Liver (tissue), 9 donors: ENCODE results near the gene SERINC1. TPM values are rescaled to one million over a fixed set of nuclear protein-coding genes. Genes with fewer than 3 reads are reported as not detected.

Experiments
- DNase-seq: peaks from one replicate; pipeline ENCODE4 v3.0.0-alpha.2; 2017; ENCODE audit warnings: low spot score
- H3K27ac ChIP-seq, 2 donors: one replicate each; pipeline ENCODE4 v1.7.0; 2013; ENCODE audit warnings: inconsistent platforms in 2 of 2, low read length in 2 of 2, control low read depth in 1 of 2, low read depth in 1 of 2, mild to moderate bottlenecking in 1 of 2
- H3K27me3 ChIP-seq, 4 donors: one replicate each; pipeline versions ENCODE4 v1.6.1 to v1.7.0; 2013; ENCODE audit warnings: low read length in 3 of 4, inconsistent platforms in 1 of 4, mild to moderate bottlenecking in 1 of 4, moderate library complexity in 1 of 4; ENCODE audit not compliant: control insufficient read depth in 4 of 4, insufficient read depth in 4 of 4
- H3K36me3 ChIP-seq, 4 donors: one replicate each; pipeline versions ENCODE4 v1.6.1 to v1.7.0; 2013; ENCODE audit warnings: low read length in 3 of 4, mild to moderate bottlenecking in 3 of 4, low read depth in 1 of 4, moderate library complexity in 1 of 4; ENCODE audit not compliant: control insufficient read depth in 4 of 4, insufficient read depth in 3 of 4
- H3K4me1 ChIP-seq, 4 donors: one replicate each; pipeline versions ENCODE4 v1.6.1 to v1.7.0; 2013; ENCODE audit warnings: low read length in 3 of 4, mild to moderate bottlenecking in 3 of 4, moderate library complexity in 1 of 4; ENCODE audit not compliant: control insufficient read depth in 4 of 4, insufficient read depth in 4 of 4
- H3K4me3 ChIP-seq, 3 donors: one replicate each; pipeline versions ENCODE4 v1.6.1 to v1.7.0; 2013; ENCODE audit warnings: low read length in 3 of 3, control low read depth in 1 of 3, low read depth in 1 of 3, mild to moderate bottlenecking in 1 of 3
- H3K9ac ChIP-seq, 2 donors: one replicate each; pipeline ENCODE4 v1.7.0; 2013; ENCODE audit warnings: low read length in 2 of 2, mild to moderate bottlenecking in 2 of 2, moderate library complexity in 2 of 2, control low read depth in 1 of 2, low read depth in 1 of 2
- H3K9me3 ChIP-seq, 4 donors: one replicate each; pipeline versions ENCODE4 v1.6.1 to v1.7.0; 2013; ENCODE audit warnings: low read length in 3 of 4; ENCODE audit not compliant: control insufficient read depth in 4 of 4
- ATF3 ChIP-seq: IDR thresholded peaks from 2 replicates; pipeline ENCODE4 v1.6.1; 2016; ENCODE audit warnings: antibody characterized with exemption
- CTCF ChIP-seq: fragments of 150-350 bp; IDR thresholded peaks from 2 replicates; pipeline ENCODE4 v1.5.1; 2017; ENCODE audit warnings: improper control_type of control experiment, low read depth, low read length; ENCODE audit not compliant: missing input control
- GABPA ChIP-seq, 2 donors: IDR thresholded peaks in 1 of 2; conservative IDR thresholded peaks in 1 of 2; 2 replicates each; pipeline ENCODE4 v1.6.1; 2016; ENCODE audit warnings: antibody characterized with exemption in 2 of 2, mild to moderate bottlenecking in 1 of 2, moderate library complexity in 1 of 2
- HNF4A ChIP-seq, 2 donors: conservative IDR thresholded peaks; 2 replicates each; pipeline ENCODE4 v1.6.1; 2016; ENCODE audit warnings: antibody characterized with exemption in 2 of 2, mild to moderate bottlenecking in 2 of 2
- JUND ChIP-seq, 2 donors: IDR thresholded peaks; 2 replicates each; pipeline ENCODE4 v1.6.1; 2016; ENCODE audit warnings: antibody characterized with exemption in 2 of 2
- RAD21 ChIP-seq, 2 donors: IDR thresholded peaks; 2 replicates each; pipeline ENCODE4 v1.6.1; 2016; ENCODE audit warnings: antibody characterized with exemption in 2 of 2, mild to moderate bottlenecking in 2 of 2
- RXRA ChIP-seq, 2 donors: IDR thresholded peaks; 2 replicates each; pipeline ENCODE4 v1.6.1; 2017 to 2018; ENCODE audit warnings: antibody characterized with exemption in 2 of 2, mild to moderate bottlenecking in 1 of 2
- TAF1 ChIP-seq: conservative IDR thresholded peaks from 2 replicates; pipeline ENCODE4 v1.6.1; 2016; ENCODE audit warnings: antibody characterized with exemption, mild to moderate bottlenecking
- YY1 ChIP-seq: IDR thresholded peaks from 2 replicates; pipeline ENCODE4 v1.6.1; 2016; ENCODE audit warnings: antibody characterized with exemption, mild to moderate bottlenecking
- ZBTB33 ChIP-seq: IDR thresholded peaks from 2 replicates; pipeline ENCODE4 v1.6.1; 2016; ENCODE audit warnings: antibody characterized with exemption
- WGBS: extraction: QIAGEN DNeasy Blood & Tissue Kit; methylation state at CpG from one replicate; pipeline ENCODE4 v1.1.7; 2013; 5-methylcytosine and 5-hydroxymethylcytosine counted together
- polyA plus RNA-seq, 2 donors: library from polyadenylated mRNA; stranded (reverse) in 1 of 2; unstranded in 1 of 2; fragments of 200-250 nt in 1 of 2; fragments of >200 nt in 1 of 2; fragmentation: Nextera tagmentation in 1 of 2; extraction: Ambion mirVana in 1 of 2; gene quantifications; one replicate each; pipeline versions ENCODE4 v1.2.1 to v1.2.3, GENCODE V29; 2013 to 2015
- total RNA-seq, 2 donors: library from RNA; depleted of rRNA; stranded (reverse); fragments of >200 nt; gene quantifications; one replicate each; pipeline ENCODE4 v1.2.3, GENCODE V29; 2014
- donor health status: healthy.
- donor health status: healthy.
- donor health status: healthy.
- donor health status: healthy.
- donor health status: healthy.

Gene SERINC1
- total and polyA plus RNA-seq, 4 donors: 79.8 to 139 (median 113) TPM

- WGBS: 37% methylated on average over 7 of the region's 7 CpGs
- Histone ChIP-seq H3K27ac (no peak overlapping the region), H3K27me3 (no peaks in the 10 kb centered on the region), H3K4me3 (no peak overlapping the region), H3K4me1 (no peaks in the 10 kb centered on the region), H3K9ac (no peak overlapping the region), H3K9me3 (peaks cover 0 to 4% (median 0%) of the 10 kb centered on the region in 4 donors), H3K36me3 (peaks cover 0 to 2% (median 0%) of the 10 kb centered on the region in 4 donors)
- TF ChIP-seq CTCF: peak; percentile 68
- peak; percentile 83 to 88 for TF ChIP-seq RAD21 (IDR thresholded peaks at IDR 0.05)
- no peak for TF ChIP-seq ATF3
- DNase-seq: peak; percentile 73
Measured at GRCh38 chr6:122491919-122492555, 20.4 kb upstream of the SERINC1 start.

- Histone ChIP-seq H3K9me3 (no peaks in the 10 kb centered on the region), H3K27ac (no peak overlapping the region), H3K27me3 (no peaks in the 10 kb centered on the region), H3K4me3 (no peak overlapping the region), H3K36me3 (peaks cover 0 to 2% (median 0%) of the 10 kb centered on the region in 4 donors), H3K4me1 (no peaks in the 10 kb centered on the region), H3K9ac (no peak overlapping the region)
- DNase-seq: no peak
- TF ChIP-seq RXRA (IDR thresholded peaks at IDR 0.05) (no peak), GABPA (IDR thresholded peaks at IDR 0.05 in 1 of 2, conservative IDR thresholded peaks at IDR 0.05 in 1 of 2) (no peak), ATF3 (no peak), CTCF (no peak), YY1 (no peak), JUND (IDR thresholded peaks at IDR 0.05) (no peak), ZBTB33 (no peak), TAF1 (no peak), HNF4A (conservative IDR thresholded peaks at IDR 0.05) (no peak)
- 91% methylated on average over 1 of the region's 1 CpG for WGBS
Measured at GRCh38 chr6:122490607-122491006, 19.0 kb upstream of the SERINC1 start.
